ENCODE measurements around the gene F3.

Gene F3

GRCh38 chr1:94553323-94553730 lies 11.8 kb upstream of the F3 start:
- DNase-seq (ENCODE audit: low read depth in 2 of 2, low spot score in 1 of 2), result no peak

DNA sequence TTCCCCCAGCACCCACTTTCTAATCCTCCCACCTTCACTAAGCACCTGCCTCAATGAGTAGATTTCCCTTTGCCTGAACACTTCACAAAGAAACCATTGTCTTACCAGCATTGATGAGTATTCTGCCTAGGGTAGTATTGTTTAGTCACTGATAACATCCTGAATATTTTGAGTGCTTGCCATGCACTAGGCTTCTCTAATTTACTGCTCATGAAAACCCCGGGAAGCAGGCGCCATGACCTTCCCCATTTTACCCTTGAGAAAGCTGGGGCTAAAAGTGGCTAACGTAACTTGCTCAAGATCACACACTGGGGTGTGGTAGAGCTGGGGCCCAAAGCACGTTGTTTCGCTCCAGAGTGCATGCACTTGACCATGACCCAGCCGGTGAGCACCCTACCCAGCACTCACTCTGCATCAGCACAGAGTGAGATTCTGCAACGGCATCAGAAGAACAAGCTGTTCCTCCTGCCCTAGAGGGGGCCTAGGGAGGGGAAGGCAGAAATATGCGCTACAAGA lies 10.6 kb upstream of the F3 start:
- DNase-seq (ENCODE audit: low read depth in 2 of 2, low spot score in 1 of 2), result no peak

- DNase-seq (ENCODE audit: low read depth in 2 of 2, low spot score in 1 of 2), result no peak
Observed at GRCh38 chr1:94551449-94551848, 9.9 kb upstream of the F3 start.

DNA sequence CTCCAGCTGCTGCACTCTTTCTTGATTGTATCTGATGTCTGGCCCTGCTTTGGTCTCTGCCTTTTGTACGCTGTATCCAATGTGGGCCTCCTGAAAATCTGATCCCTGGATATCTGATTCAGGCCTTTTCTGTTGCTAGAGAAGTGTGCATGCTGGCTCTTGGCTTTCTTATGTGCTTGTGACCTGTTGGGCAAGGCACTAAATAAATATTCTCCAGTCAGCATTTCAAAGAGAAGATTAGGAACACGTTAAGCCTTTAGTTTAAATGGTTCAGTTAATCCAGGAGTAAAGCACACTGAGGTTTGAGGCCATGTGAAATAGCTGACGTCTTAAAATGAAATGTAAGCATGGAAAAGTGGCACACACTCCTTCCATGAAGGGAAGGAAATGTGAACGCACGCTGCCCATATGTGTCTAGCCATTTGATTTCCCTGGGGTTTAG lies 9.3 kb upstream of the F3 start:
- DNase-seq (ENCODE audit: low read depth in 2 of 2, low spot score in 1 of 2), result no peak

GRCh38 chr1:94550396-94550795 lies 8.8 kb upstream of the F3 start:
- no peak for DNase-seq (ENCODE audit: low read depth in 2 of 2, low spot score in 1 of 2)

DNA sequence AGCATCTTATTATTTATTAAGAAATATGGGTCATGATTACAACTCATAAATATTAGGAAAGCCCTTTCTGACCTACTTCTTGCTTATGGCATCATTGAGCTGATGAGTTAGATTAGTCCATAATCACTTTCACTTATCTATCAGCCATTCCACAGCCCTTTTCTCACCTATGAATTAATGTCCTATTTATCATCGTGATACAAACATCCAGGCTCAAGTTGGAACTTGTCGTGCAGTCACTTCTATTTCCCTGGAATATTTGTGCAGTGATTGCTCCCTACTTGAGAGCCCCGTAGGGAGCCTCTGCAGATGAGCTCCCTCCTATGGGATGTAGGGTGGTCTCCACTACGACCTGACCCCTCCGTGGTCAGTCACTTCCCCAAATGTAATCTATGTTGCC lies 8.1 kb upstream of the F3 start:
- DNase-seq (ENCODE audit: low read depth in 2 of 2, low spot score in 1 of 2), result no peak

- DNase-seq (ENCODE audit: low read depth in 2 of 2, low spot score in 1 of 2), result no peak
Observed at GRCh38 chr1:94544706-94545490, 3.3 kb upstream of the F3 start.

DNA sequence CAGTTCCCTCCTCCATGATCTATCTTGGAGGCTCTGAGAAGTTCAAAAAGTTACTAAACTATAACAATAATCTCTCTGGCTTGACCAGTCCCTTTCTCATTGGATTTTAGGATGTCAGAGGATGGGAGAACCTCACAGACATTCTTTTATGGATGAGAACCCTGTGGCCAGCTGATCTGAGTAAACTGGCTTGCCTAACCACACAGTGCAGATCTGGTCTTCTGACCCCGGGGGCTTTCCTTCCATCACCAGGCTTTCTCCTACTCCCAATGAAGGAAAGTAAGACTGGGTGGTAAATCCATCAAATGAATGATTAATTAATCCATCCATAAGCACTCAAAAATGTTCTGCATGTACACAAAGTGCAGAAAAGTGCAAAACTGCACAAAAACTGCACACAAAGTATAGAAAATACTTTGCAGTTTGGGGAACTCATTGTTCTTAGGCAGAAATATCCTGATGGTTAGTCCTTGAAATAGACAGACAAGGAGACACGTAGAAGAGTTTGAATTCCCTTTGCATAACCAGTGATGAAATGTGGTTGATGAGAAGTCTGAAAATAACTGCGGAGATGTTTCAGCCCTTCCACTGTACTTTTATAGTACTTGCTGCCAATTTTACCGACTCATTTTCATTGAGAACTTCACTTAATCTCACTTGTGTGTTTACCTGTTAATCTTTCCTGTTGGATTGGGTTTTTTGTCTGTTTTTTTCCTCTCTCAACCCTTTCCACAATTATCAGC lies 2.5 kb upstream of the F3 start:
- DNase-seq (ENCODE audit: low read depth in 2 of 2, low spot score in 1 of 2), result no peak

DNA sequence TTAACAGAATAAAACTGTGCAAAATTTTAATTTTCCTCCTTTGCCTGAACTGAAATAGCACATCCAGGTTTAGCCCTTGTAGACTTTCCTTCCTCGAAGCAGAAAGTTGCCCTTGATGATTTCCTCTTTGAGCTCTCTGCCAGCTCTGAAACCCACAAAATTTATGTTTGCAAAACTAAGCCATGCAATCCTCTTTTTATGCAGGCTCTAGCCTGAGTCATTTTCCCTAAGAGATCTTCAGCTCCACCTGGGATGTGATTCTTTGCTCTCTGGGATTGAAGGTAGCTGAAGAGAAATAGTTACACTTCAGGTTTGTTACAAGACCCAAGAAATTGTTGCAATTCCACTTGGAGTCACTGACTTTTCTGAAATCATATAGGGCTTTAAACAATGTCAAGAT lies 1.4 kb upstream of the F3 start:
- no peak for DNase-seq (ENCODE audit: low read depth in 2 of 2, low spot score in 1 of 2)

- no peak for DNase-seq (ENCODE audit: low read depth in 2 of 2, low spot score in 1 of 2)
Observed at GRCh38 chr1:94542088-94542870, 720 bp upstream of the F3 start.

DNA sequence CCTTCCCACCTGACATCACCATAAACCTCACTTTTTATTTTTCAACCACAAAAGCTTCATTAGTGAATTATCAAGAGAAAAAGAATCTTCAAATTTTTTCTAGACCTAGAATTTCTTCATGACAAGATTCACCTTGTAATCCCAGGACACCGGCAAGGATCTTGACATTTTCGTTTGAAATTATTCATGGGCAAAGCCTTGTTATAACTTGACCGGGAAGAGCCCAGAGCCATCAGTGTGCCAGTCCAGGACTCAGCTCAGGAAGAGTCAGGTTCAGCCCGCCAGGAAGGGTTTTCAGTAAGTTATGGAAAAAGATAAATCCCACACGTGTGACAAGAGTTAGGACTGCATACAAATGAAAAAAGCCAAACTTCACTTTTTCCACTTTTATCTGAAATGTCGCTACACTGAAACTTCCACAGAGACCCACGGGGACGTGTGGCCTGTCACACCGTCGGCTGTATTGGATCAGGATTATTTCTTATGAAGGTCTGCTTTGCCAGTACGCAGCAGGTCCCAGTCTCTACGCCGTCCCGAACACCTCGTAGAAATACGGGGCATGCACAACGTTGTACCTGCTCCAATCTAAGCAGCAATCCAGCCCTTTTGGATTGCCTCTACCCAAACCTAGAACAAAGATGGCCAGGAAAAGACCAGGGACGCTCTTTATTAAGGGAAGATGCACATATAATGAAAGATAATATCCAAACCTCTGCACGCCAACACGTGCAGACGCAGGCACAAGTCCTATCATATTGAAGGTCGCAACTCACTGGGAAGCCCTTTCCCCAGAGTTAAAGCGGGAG lies 916 bp downstream of the F3 start:
- no peak for DNase-seq (ENCODE audit: low read depth in 2 of 2, low spot score in 1 of 2)

DNA sequence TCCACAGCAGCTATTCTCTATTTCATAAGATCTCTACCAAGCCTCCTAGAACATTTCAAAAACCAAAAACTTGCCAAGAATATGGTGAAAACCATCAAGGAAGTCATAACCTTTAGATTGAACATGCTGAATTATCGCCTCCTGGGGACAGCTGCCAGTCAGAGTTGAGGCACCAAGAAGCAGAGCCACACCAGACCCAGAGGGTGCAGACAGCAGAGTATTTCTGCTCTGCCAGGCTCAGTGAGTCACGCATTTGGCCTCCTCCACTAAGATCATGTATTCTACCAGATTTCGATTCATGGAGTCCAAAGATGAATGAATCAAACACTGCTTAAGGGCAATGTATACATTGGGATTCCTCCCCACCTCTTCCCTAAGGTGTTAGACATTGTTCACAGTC lies 2.1 kb downstream of the F3 start:
- DNase-seq (ENCODE audit: low read depth in 2 of 2, low spot score in 1 of 2), result no peak

DNA sequence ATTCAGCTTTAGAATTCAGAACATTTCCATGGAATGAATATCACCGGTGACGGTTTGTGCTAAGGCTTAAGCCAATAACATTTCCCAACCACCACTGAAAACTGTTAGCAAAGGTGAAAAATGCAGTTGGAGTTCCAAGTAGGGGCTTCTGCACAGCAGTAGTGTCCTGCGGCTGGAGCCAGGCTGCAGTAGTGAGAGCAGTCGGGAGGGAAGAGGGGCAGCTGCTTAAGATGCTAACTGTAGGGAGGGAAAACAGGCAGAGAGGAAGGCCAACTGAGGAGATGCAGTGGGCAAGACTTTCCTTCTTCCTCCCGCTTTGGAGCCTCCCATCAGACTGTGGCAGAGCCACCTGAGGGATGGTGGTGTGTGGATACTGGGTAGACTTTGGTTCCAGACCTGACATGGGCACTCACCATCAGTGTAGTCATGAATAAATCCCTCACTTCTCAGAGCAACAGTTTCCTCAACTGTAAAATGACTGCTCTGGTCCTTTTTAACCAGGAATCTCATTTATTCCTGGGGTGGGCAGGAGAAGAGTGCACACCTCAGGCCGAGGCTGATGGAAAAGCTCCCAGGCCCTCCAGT lies 3.2 kb downstream of the F3 start:
- DNase-seq (ENCODE audit: low read depth in 2 of 2, low spot score in 1 of 2), result no peak

- DNase-seq (ENCODE audit: low read depth in 2 of 2, low spot score in 1 of 2), result no peak
Observed at GRCh38 chr1:94537254-94537653, 4.3 kb downstream of the F3 start.

DNA sequence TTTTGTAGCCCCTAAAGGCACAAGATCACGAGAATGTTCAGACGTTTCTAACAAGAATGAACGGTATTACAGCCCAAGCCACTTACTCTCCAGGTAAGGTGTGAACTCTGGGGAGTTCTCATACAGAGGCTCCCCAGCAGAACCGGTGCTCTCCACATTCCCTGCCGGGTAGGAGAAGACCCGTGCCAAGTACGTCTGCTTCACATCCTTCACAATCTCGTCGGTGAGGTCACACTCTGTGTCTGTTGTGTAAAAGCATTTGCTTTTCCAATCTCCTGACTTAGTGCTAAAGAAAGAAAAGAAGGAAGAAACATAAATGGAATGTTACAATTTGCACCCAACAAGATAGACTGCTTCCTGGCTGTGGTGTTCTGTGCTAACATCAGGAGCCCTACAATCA lies 5.7 kb downstream of the F3 start:
- DNase-seq (ENCODE audit: low read depth in 2 of 2, low spot score in 1 of 2), result no peak

DNA sequence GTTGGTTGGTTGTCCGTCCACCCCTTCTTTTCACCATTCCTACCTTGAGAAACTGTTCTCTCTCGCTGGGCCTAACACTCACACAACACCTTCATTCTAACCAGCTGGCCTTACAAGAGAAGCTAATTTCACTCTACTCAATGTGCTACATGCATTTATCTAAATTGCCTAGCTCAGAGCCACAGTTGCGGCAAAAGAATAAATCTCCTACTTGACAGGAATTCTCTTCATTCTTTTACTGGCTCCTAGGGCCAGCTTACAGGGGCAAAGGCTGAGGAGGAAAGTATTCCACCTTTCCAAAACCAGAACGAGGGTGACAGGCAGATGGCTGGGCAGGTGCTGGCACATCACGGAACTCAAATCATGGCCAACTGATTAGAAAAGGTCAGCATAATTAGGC lies 6.5 kb downstream of the F3 start:
- no peak for DNase-seq (ENCODE audit: low read depth in 2 of 2, low spot score in 1 of 2)

GRCh38 chr1:94532077-94532476 lies 9.5 kb downstream of the F3 start:
- DNase-seq (ENCODE audit: low read depth in 2 of 2, low spot score in 1 of 2), result no peak

DNA sequence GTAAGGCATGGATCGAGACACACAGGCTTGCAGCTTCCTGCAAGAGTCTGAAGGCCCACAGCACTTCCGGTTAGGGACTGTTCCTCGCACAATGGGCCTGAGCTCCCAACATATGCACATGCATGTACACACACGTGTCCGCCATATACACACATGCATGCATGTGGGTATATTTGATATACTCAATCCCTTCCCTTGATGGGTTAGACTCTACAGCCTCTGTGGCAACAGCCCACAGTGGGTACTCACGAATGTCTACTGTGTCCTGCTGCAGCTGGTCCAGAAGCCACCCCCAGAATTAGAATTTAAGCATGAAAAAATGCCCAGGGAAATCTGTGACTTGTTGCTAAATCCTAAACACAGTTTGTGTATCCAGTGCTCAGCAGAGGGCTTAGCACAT lies 9.9 kb downstream of the F3 start:
- DNase-seq (ENCODE audit: low read depth in 2 of 2, low spot score in 1 of 2), result no peak

DNA sequence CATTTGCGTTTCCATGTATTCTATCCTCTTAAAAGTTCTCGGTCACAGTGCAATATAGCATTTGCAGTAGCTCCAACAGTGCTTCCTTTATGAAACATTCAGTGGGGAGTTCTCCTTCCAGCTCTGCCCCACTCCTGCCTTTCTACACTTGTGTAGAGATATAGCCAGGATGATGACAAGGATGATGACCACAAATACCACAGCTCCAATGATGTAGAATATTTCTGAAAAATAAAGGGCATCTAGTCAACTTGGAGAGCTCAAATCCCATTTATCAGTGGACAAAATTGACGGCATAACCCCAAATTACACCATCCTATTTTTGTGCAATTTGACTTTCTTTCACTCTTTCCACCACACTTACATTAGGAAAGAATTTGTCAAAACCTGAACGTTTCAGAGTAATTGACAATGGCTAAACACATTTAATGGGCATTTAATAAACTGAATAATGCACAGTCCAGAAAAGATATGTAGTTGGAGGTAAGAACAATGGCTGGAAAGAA lies 11.1 kb downstream of the F3 start:
- no peak for DNase-seq (ENCODE audit: low read depth in 2 of 2, low spot score in 1 of 2)

- no peak for DNase-seq (ENCODE audit: low read depth in 2 of 2, low spot score in 1 of 2)
Observed at GRCh38 chr1:94529416-94529815, 12.1 kb downstream of the F3 start.
